Smooth muscle cell (in vitro differentiated cells): ENCODE results near the gene SMARCA5. TPM values are rescaled to one million over a fixed set of nuclear protein-coding genes. Genes with fewer than 3 reads are reported as not detected.
A peak's percentile ranks its signal among the peaks of the same experiment; 100 is the strongest.
"Not testable (repeated sequence)": the region's sequence is repeated elsewhere in the genome, so short reads cannot be mapped to it uniquely, and the experiment has no call there.

Experiments
- DNase-seq: peaks from one replicate; lab custom pipeline; 2025; ENCODE audit not compliant: unreplicated experiment; lab: John Stamatoyannopoulos, UW
- H2AFZ ChIP-seq: fragments of 200-600 bp; sonication (generic); 2 replicates; pipeline ENCODE4 v1.6.0; 2016; ENCODE audit warnings: antibody characterized with exemption, low read depth, mild to moderate bottlenecking
- H3F3A ChIP-seq: fragments of 200-600 bp; sonication (generic); 2 replicates; pipeline ENCODE4 v1.6.0; 2017; ENCODE audit warnings: antibody characterized with exemption, low read depth
- H3K27ac ChIP-seq: fragments of 200-600 bp; sonication (generic); 2 replicates; pipeline ENCODE4 v1.5.1; 2016; ENCODE audit warnings: low read depth, mild to moderate bottlenecking
- H3K27me3 ChIP-seq: fragments of 200-600 bp; sonication (generic); 2 replicates; pipeline ENCODE4 v1.6.1; 2016; ENCODE audit warnings: low read depth, mild to moderate bottlenecking
- H3K36me3 ChIP-seq: fragments of 200-600 bp; sonication (generic); 2 replicates; pipeline ENCODE4 v1.5.1; 2016; ENCODE audit warnings: low read depth
- H3K4me1 ChIP-seq: fragments of 200-600 bp; sonication (generic); 2 replicates; pipeline ENCODE4 v1.5.1; 2016; ENCODE audit warnings: low read depth
- H3K4me2 ChIP-seq: fragments of 200-600 bp; sonication (generic); 2 replicates; pipeline ENCODE4 v1.6.0; 2016; ENCODE audit warnings: mild to moderate bottlenecking
- H3K4me3 ChIP-seq: fragments of 200-600 bp; sonication (generic); 2 replicates; pipeline ENCODE4 v1.5.1; 2016; ENCODE audit warnings: mild to moderate bottlenecking
- H3K79me2 ChIP-seq: fragments of 200-600 bp; sonication (generic); 2 replicates; pipeline ENCODE4 v1.6.0; 2016; ENCODE audit warnings: low read depth, mild to moderate bottlenecking
- H3K9ac ChIP-seq: fragments of 200-600 bp; sonication (generic); 2 replicates; pipeline ENCODE4 v1.6.0; 2016; ENCODE audit warnings: low read depth
- H3K9me3 ChIP-seq: fragments of 200-600 bp; sonication (generic); replicated peaks from 2 replicates; pipeline ENCODE4 v1.5.1; 2016; ENCODE audit warnings: low read depth
- H4K20me1 ChIP-seq: fragments of 200-600 bp; sonication (generic); 2 replicates; pipeline ENCODE4 v1.6.0; 2016; ENCODE audit warnings: low read depth
- WGBS: methylation state at CpG from one replicate; pipeline ENCODE4 v1.1.7; 2016; ENCODE audit warnings: low lambda C conversion rate; 5-methylcytosine and 5-hydroxymethylcytosine counted together
- polyA plus RNA-seq: library from polyadenylated mRNA; unstranded; fragments of >200 nt; fragmentation: Nextera tagmentation; extraction: Ambion mirVana; gene quantifications from 2 replicates; pipeline ENCODE4 v1.2.1, GENCODE V29; 2016
- total RNA-seq: library from RNA; depleted of rRNA; stranded (reverse); fragments of >200 nt; gene quantifications from 2 replicates; pipeline ENCODE4 v1.2.3, GENCODE V29; 2014
- TF ChIP-seq, protein P1 (sequence below): fragments of 200-600 bp; sonication (generic); IDR thresholded peaks from 2 replicates; pipeline ENCODE4 v1.5.1; 2017; ENCODE audit warnings: borderline replicate concordance, mild to moderate bottlenecking, antibody characterized with exemption; ENCODE audit not compliant: insufficient read depth, poor library complexity, severe bottlenecking

Gene SMARCA5
- total and polyA plus RNA-seq, 2 experiments from 2014 or later: 31.2 to 80.2 TPM

DNA sequence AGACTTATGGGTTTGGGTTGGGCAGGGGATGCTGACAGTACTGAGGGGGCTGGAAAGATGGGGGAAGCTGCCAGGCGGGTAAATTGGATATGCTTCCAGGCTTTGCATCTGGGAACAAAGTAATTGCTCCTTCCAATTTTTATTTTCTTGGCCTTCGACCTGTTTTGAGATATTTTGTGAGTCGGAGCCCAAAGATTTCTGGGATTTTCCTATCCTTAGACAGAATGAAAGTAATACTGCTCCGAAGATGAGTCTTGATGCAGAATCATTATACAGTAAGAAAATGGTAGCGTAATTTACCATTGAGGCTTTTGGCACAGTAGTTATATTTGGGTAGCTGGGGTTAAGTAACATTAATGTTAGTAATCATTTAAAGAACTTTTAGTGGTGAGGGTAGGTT, 1.4 kb downstream of the SMARCA5 start:
- Histone ChIP-seq H3K9ac (peak overlapping the region; percentile 97), H3K9me3 (no peaks in the 10 kb centered on the region), H4K20me1 (peaks cover 59% of the 10 kb centered on the region), H2AFZ (no peak overlapping the region), H3K4me3 (peak overlapping the region; percentile 92), H3K36me3 (peaks cover 19% of the 10 kb centered on the region), H3K79me2 (peaks cover 59% of the 10 kb centered on the region), H3K27ac (peak overlapping the region; percentile 98), H3K4me2 (peak overlapping the region; percentile 96), H3F3A (no peaks in the 10 kb centered on the region), H3K4me1 (peaks cover 14% of the 10 kb centered on the region), H3K27me3 (peaks cover 7% of the 10 kb centered on the region)
- no peak for DNase-seq
- TF ChIP-seq, protein P1, sequence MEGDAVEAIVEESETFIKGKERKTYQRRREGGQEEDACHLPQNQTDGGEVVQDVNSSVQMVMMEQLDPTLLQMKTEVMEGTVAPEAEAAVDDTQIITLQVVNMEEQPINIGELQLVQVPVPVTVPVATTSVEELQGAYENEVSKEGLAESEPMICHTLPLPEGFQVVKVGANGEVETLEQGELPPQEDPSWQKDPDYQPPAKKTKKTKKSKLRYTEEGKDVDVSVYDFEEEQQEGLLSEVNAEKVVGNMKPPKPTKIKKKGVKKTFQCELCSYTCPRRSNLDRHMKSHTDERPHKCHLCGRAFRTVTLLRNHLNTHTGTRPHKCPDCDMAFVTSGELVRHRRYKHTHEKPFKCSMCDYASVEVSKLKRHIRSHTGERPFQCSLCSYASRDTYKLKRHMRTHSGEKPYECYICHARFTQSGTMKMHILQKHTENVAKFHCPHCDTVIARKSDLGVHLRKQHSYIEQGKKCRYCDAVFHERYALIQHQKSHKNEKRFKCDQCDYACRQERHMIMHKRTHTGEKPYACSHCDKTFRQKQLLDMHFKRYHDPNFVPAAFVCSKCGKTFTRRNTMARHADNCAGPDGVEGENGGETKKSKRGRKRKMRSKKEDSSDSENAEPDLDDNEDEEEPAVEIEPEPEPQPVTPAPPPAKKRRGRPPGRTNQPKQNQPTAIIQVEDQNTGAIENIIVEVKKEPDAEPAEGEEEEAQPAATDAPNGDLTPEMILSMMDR: no peak
- 22% methylated on average over 5 of the region's 5 CpGs for WGBS

DNA sequence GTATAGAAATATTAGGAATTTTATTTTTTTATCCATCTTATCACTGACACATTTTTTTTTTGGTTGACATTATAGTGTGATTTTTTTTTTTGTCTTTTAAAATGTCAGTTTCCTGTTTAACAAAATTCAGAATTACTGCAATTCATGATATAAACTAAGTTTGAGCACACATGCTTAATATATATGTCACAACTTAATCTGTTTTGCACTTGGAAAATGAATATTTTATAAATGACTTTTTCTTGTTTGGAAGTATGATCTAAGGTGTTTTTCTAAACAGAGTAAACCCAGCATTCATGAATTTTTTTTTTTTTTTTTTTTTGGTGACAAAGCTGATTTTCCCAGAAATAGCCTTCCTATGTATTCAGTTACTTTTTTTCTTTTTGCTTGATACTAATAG, 2.4 kb downstream of the SMARCA5 start:
- H3K27ac ChIP-seq: no peak overlapping the region
- peaks cover 14% of the 10 kb centered on the region for H3K4me1 ChIP-seq
- TF ChIP-seq, protein P1: no peak
- H3K4me2 ChIP-seq: peak overlapping the region; percentile 96
- no peaks in the 10 kb centered on the region for H3F3A ChIP-seq
- no peaks in the 10 kb centered on the region for H3K9me3 ChIP-seq
- H4K20me1 ChIP-seq: peaks cover 69% of the 10 kb centered on the region
- H3K4me3 ChIP-seq: peak overlapping the region; percentile 92
- no peak overlapping the region for H2AFZ ChIP-seq
- peaks cover 69% of the 10 kb centered on the region for H3K79me2 ChIP-seq
- H3K27me3 ChIP-seq: no peaks in the 10 kb centered on the region
- DNase-seq: no peak
- peaks cover 27% of the 10 kb centered on the region for H3K36me3 ChIP-seq
- H3K9ac ChIP-seq: peak overlapping the region; percentile 97

DNA sequence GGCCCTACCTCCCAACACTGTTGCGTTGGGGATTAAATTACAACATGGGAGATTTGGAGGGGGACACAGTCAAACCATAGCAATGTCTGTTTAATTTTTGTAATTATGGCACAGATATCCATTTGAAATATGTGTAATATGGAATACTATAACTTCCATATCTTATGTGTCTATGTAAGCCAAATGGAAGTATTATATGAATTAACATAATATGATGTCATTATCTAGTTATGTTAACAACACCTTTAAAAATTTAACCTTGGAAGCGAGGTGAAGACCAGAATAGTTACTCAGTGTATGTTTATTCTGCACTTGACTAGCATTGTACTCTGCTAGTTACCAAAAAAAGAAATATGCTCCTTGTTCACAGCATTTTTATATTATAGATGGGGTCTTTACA, 4.3 kb downstream of the SMARCA5 start:
- H3K36me3 ChIP-seq: peaks cover 41% of the 10 kb centered on the region
- H3F3A ChIP-seq: no peaks in the 10 kb centered on the region
- no peak overlapping the region for H2AFZ ChIP-seq
- no peak overlapping the region for H3K9ac ChIP-seq
- H3K4me3 ChIP-seq: no peak overlapping the region
- peaks cover 88% of the 10 kb centered on the region for H3K79me2 ChIP-seq
- TF ChIP-seq, protein P1: no peak
- peaks cover 14% of the 10 kb centered on the region for H3K4me1 ChIP-seq
- no peak for DNase-seq
- peaks cover 87% of the 10 kb centered on the region for H4K20me1 ChIP-seq
- H3K27ac ChIP-seq: no peak overlapping the region
- no peaks in the 10 kb centered on the region for H3K9me3 ChIP-seq
- H3K27me3 ChIP-seq: no peaks in the 10 kb centered on the region
- WGBS: 97% methylated on average over 2 of the region's 2 CpGs
- no peak overlapping the region for H3K4me2 ChIP-seq

DNA sequence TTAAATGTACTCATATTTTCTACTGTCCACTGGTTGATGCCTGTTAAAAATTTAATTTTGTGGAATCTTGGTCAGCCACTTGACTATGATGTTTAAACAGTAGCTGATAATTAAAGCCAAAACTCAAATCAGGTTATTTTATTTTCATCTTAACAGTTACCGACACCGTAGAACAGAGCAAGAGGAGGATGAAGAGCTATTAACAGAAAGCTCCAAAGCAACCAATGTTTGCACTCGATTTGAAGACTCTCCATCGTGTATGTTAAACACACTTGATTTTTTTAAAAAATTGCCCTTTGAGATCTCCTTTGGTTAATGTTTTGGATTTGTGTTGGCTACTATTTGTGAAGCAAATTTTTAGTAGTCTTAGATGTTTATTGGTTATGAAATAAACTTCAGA, 10.7 kb downstream of the SMARCA5 start:
- Histone ChIP-seq H3F3A (no peaks in the 10 kb centered on the region), H3K36me3 (peaks cover 64% of the 10 kb centered on the region), H3K9ac (no peak overlapping the region), H2AFZ (no peak overlapping the region), H3K4me2 (no peak overlapping the region), H3K4me3 (no peak overlapping the region), H3K4me1 (no peaks in the 10 kb centered on the region), H3K9me3 (no peaks in the 10 kb centered on the region), H4K20me1 (peaks cover 86% of the 10 kb centered on the region), H3K27ac (no peak overlapping the region), H3K79me2 (peaks cover 80% of the 10 kb centered on the region), H3K27me3 (no peaks in the 10 kb centered on the region)
- WGBS: 95% methylated on average over 4 of the region's 4 CpGs
- no peak for DNase-seq
- TF ChIP-seq, protein P1: no peak

DNA sequence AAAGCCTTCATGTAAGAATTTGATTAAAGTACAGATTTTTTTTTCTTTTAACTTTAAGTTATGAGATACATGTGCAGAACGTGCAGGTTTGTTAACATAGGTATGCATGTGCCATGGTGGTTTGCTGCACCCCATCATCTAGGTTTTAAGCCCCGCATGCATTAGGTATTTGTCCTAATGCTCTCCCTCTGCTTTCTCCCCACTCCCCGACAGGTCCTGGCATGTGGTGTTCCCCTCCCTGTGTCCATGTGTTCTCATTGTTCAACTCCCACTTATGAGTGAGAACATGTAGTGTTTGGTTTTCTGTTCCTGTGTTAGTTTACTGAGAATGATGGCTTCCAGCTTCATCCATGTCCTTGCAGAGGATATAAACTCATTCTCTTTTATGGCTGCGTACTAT, 14.5 kb downstream of the SMARCA5 start:
- H3K4me1 ChIP-seq, H3K4me3 ChIP-seq, H3K27ac ChIP-seq, H3F3A ChIP-seq, H3K9ac ChIP-seq, DNase-seq, H2AFZ ChIP-seq, H3K4me2 ChIP-seq, H3K9me3 ChIP-seq, H3K27me3 ChIP-seq: not testable (repeated sequence)
- Histone ChIP-seq H3K36me3 (peaks cover 63% of the 10 kb centered on the region), H4K20me1 (peaks cover 68% of the 10 kb centered on the region), H3K79me2 (peaks cover 59% of the 10 kb centered on the region)
- WGBS: 95% methylated on average over 4 of the region's 4 CpGs
